ENCODE data around the gene MYH11. TPM values are rescaled to one million over a fixed set of nuclear protein-coding genes. Genes with fewer than 3 reads are reported as not detected.
A peak's percentile ranks its signal among the peaks of the same experiment; 100 is the strongest.
"Not testable (repeated sequence)": the region's sequence is repeated elsewhere in the genome, so short reads cannot be mapped to it uniquely, and the experiment has no call there.

Gene MYH11
- total and polyA plus RNA-seq, 4 experiments from 2014 or later: 0.26 to 1.9 TPM; not detected in 2

- Histone ChIP-seq H3K27ac (ENCODE audit: low read depth, low read length) (no peak overlapping the region), H3K4me3 (ENCODE audit: low read length in 2 of 2) (no peak overlapping the region), H3K9me3 (ENCODE audit: control insufficient read depth in 1 of 2, low read length in 2 of 2) (no peaks in the 10 kb centered on the region), H3K36me3 (ENCODE audit: insufficient read depth, low read length) (no peaks in the 10 kb centered on the region), H3K4me1 (ENCODE audit: insufficient read depth, low read length) (peaks cover 10% of the 10 kb centered on the region), H3K27me3 (ENCODE audit: insufficient read depth, low read length) (peaks cover 11% of the 10 kb centered on the region)
- H3K27me3 Mint-ChIP-seq: peaks cover 25 to 28% of the 10 kb centered on the region in 2 donors
- intact Hi-C loops (cut with micrococcal nuclease): no loop called here
- no peak for DNase-seq
- POLR2A ChIA-PET (ENCODE audit: partially characterized antibody): no interaction called here
- peaks cover 5 to 8% (median 6%) of the 10 kb centered on the region in 4 donors for H3K4me1 Mint-ChIP-seq
- no peak overlapping the region for H3K27ac Mint-ChIP-seq
- CTCF ChIA-PET (ENCODE audit: partially characterized antibody): no interaction called here
- no peaks in the 10 kb centered on the region for H3K36me3 Mint-ChIP-seq
- no peaks in the 10 kb centered on the region for H3K9me3 Mint-ChIP-seq
- H3K4me3 Mint-ChIP-seq: no peak overlapping the region
These were observed 2.8 kb downstream of the MYH11 start for GRCh38 chr16:15854061-15854460.

- peaks cover 24 to 25% of the 10 kb centered on the region in 2 donors for H3K27me3 Mint-ChIP-seq
- Histone ChIP-seq H3K36me3 (ENCODE audit: insufficient read depth, low read length) (no peaks in the 10 kb centered on the region), H3K27ac (ENCODE audit: low read depth, low read length) (no peak overlapping the region), H3K4me1 (ENCODE audit: insufficient read depth, low read length) (peaks cover 10% of the 10 kb centered on the region), H3K9me3 (ENCODE audit: control insufficient read depth in 1 of 2, low read length in 2 of 2) (no peaks in the 10 kb centered on the region), H3K4me3 (ENCODE audit: low read length in 2 of 2) (no peak overlapping the region), H3K27me3 (ENCODE audit: insufficient read depth, low read length) (peaks cover 11% of the 10 kb centered on the region)
- ChIA-PET CTCF (ENCODE audit: partially characterized antibody) (no interaction called here), POLR2A (ENCODE audit: partially characterized antibody) (no interaction called here)
- H3K36me3 Mint-ChIP-seq: no peaks in the 10 kb centered on the region
- no peak for DNase-seq
- intact Hi-C loops (cut with micrococcal nuclease): no loop called here
- H3K4me3 Mint-ChIP-seq: no peak overlapping the region
- H3K4me1 Mint-ChIP-seq: peaks cover 5 to 7% (median 6%) of the 10 kb centered on the region in 4 donors
- no peaks in the 10 kb centered on the region for H3K9me3 Mint-ChIP-seq
- peak overlapping the region in 1 of 7 donors; percentile 50 for H3K27ac Mint-ChIP-seq
These were observed 3.8 kb downstream of the MYH11 start for GRCh38 chr16:15853021-15853420.

GRCh38 chr16:15850555-15850954 lies 6.3 kb downstream of the MYH11 start:
- H3K36me3 Mint-ChIP-seq; H3K36me3 ChIP-seq (ENCODE audit: insufficient read depth, low read length); H3K4me1 Mint-ChIP-seq; H3K27ac Mint-ChIP-seq; H3K27me3 ChIP-seq (ENCODE audit: insufficient read depth, low read length); intact Hi-C loops (cut with micrococcal nuclease); H3K4me3 Mint-ChIP-seq; H3K9me3 ChIP-seq (ENCODE audit: control insufficient read depth in 1 of 2, low read length in 2 of 2); H3K9me3 Mint-ChIP-seq; DNase-seq; POLR2A ChIA-PET (ENCODE audit: partially characterized antibody); H3K4me1 ChIP-seq (ENCODE audit: insufficient read depth, low read length); H3K27ac ChIP-seq (ENCODE audit: low read depth, low read length); CTCF ChIA-PET (ENCODE audit: partially characterized antibody); H3K4me3 ChIP-seq (ENCODE audit: low read length in 2 of 2): not testable (repeated sequence)
- H3K27me3 Mint-ChIP-seq: peaks cover 8 to 14% of the 10 kb centered on the region in 2 donors

GRCh38 chr16:15849209-15849981 lies 7.4 kb downstream of the MYH11 start:
- ChIA-PET POLR2A (ENCODE audit: partially characterized antibody) (no interaction called here), CTCF (ENCODE audit: partially characterized antibody) (no interaction called here)
- Histone ChIP-seq H3K4me3 (ENCODE audit: low read length in 2 of 2) (no peak overlapping the region), H3K27ac (ENCODE audit: low read depth, low read length) (no peak overlapping the region), H3K36me3 (ENCODE audit: insufficient read depth, low read length) (no peaks in the 10 kb centered on the region), H3K27me3 (ENCODE audit: insufficient read depth, low read length) (no peaks in the 10 kb centered on the region), H3K9me3 (ENCODE audit: control insufficient read depth in 1 of 2, low read length in 2 of 2) (no peaks in the 10 kb centered on the region), H3K4me1 (ENCODE audit: insufficient read depth, low read length) (no peaks in the 10 kb centered on the region)
- H3K27ac Mint-ChIP-seq: no peak overlapping the region
- peaks cover 4 to 5% of the 10 kb centered on the region in 2 donors for H3K27me3 Mint-ChIP-seq
- no peaks in the 10 kb centered on the region for H3K4me1 Mint-ChIP-seq
- DNase-seq: no peak
- H3K36me3 Mint-ChIP-seq: no peaks in the 10 kb centered on the region
- H3K9me3 Mint-ChIP-seq: no peaks in the 10 kb centered on the region
- intact Hi-C loops (cut with micrococcal nuclease): no loop called here
- no peak overlapping the region for H3K4me3 Mint-ChIP-seq

- no peaks in the 10 kb centered on the region for H3K4me1 Mint-ChIP-seq
- no peaks in the 10 kb centered on the region for H3K27me3 ChIP-seq (ENCODE audit: insufficient read depth, low read length)
- H3K9me3 ChIP-seq (ENCODE audit: control insufficient read depth in 1 of 2, low read length in 2 of 2): no peaks in the 10 kb centered on the region
- intact Hi-C loops (cut with micrococcal nuclease): no loop called here
- no peaks in the 10 kb centered on the region for H3K9me3 Mint-ChIP-seq
- DNase-seq: no peak
- ChIA-PET POLR2A (ENCODE audit: partially characterized antibody) (no interaction called here), CTCF (ENCODE audit: partially characterized antibody) (interaction anchor here (0.6 to 0.9 kb wide), 3 partner anchors 25 to 274 kb away, joined by 3 to 6 read pairs (median 5); no protein-coding TSS in a partner anchor)
- H3K4me3 Mint-ChIP-seq: no peak overlapping the region
- no peaks in the 10 kb centered on the region for H3K4me1 ChIP-seq (ENCODE audit: insufficient read depth, low read length)
- peak overlapping the region in 1 of 7 donors; percentile 29 for H3K27ac Mint-ChIP-seq
- no peak overlapping the region for H3K4me3 ChIP-seq (ENCODE audit: low read length in 2 of 2)
- no peaks in the 10 kb centered on the region for H3K36me3 ChIP-seq (ENCODE audit: insufficient read depth, low read length)
- no peaks in the 10 kb centered on the region for H3K27me3 Mint-ChIP-seq
- H3K36me3 Mint-ChIP-seq: no peaks in the 10 kb centered on the region
- no peak overlapping the region for H3K27ac ChIP-seq (ENCODE audit: low read depth, low read length)
These were observed 9.1 kb downstream of the MYH11 start for GRCh38 chr16:15847611-15848175.

GRCh38 chr16:15846510-15846909 lies 10.3 kb downstream of the MYH11 start:
- no peaks in the 10 kb centered on the region for H3K4me1 ChIP-seq (ENCODE audit: insufficient read depth, low read length)
- Mint-ChIP-seq H3K27me3 (no peaks in the 10 kb centered on the region), H3K27ac (no peak overlapping the region), H3K4me3 (no peak overlapping the region), H3K9me3 (no peaks in the 10 kb centered on the region), H3K36me3 (no peaks in the 10 kb centered on the region), H3K4me1 (no peaks in the 10 kb centered on the region)
- ChIA-PET POLR2A (ENCODE audit: partially characterized antibody) (no interaction called here), CTCF (ENCODE audit: partially characterized antibody) (interaction anchor here (0.6 to 0.9 kb wide), 2 partner anchors 24 to 36 kb away, joined by 3 to 5 read pairs; no protein-coding TSS in a partner anchor)
- H3K9me3 ChIP-seq (ENCODE audit: control insufficient read depth in 1 of 2, low read length in 2 of 2): no peaks in the 10 kb centered on the region
- H3K4me3 ChIP-seq (ENCODE audit: low read length in 2 of 2): no peak overlapping the region
- H3K27ac ChIP-seq (ENCODE audit: low read depth, low read length): no peak overlapping the region
- no peaks in the 10 kb centered on the region for H3K27me3 ChIP-seq (ENCODE audit: insufficient read depth, low read length)
- no peaks in the 10 kb centered on the region for H3K36me3 ChIP-seq (ENCODE audit: insufficient read depth, low read length)
- intact Hi-C loops (cut with micrococcal nuclease): no loop called here
- no peak for DNase-seq

GRCh38 chr16:15843635-15844279 lies 13.1 kb downstream of the MYH11 start:
- Histone ChIP-seq H3K27ac (ENCODE audit: low read depth, low read length) (no peak overlapping the region), H3K9me3 (ENCODE audit: control insufficient read depth in 1 of 2, low read length in 2 of 2) (no peaks in the 10 kb centered on the region), H3K36me3 (ENCODE audit: insufficient read depth, low read length) (no peaks in the 10 kb centered on the region), H3K4me3 (ENCODE audit: low read length in 2 of 2) (no peak overlapping the region), H3K27me3 (ENCODE audit: insufficient read depth, low read length) (no peaks in the 10 kb centered on the region), H3K4me1 (ENCODE audit: insufficient read depth, low read length) (no peaks in the 10 kb centered on the region)
- Mint-ChIP-seq H3K36me3 (no peaks in the 10 kb centered on the region), H3K27me3 (no peaks in the 10 kb centered on the region), H3K4me1 (no peaks in the 10 kb centered on the region), H3K9me3 (no peaks in the 10 kb centered on the region), H3K4me3 (peak overlapping the region in 1 of 8 donors; percentile 29), H3K27ac (no peak overlapping the region)
- CTCF ChIA-PET (ENCODE audit: partially characterized antibody): no interaction called here
- intact Hi-C loops (cut with micrococcal nuclease): no loop called here
- no peak for DNase-seq
- POLR2A ChIA-PET (ENCODE audit: partially characterized antibody): no interaction called here

Measured in CD4-positive, alpha-beta memory T cell (primary cell).